Measurements from ENCODE around the gene PMCH.
"Not testable (repeated sequence)": the region's sequence is repeated elsewhere in the genome, so short reads cannot be mapped to it uniquely, and the experiment has no call there.

PMCH gene

GRCh38 chr12:102197789-102198188, at the start of gene PMCH:
TSS of gene PMCH (minus strand) at chr12:102197833. CDS start at chr12:102197770, 63 bp downstream.
- DNase-seq (ENCODE audit: low spot score), result peak; percentile 12

GRCh38 chr12:102240859-102241258, 43.2 kb upstream of the PMCH start:
- DNase-seq (ENCODE audit: low spot score), result not testable (repeated sequence)

GRCh38 chr12:102234599-102234998, 37.0 kb upstream of the PMCH start:
- no peak for DNase-seq (ENCODE audit: low spot score)

- no peak for DNase-seq (ENCODE audit: low spot score)
These were observed 34.8 kb upstream of the PMCH start for GRCh38 chr12:102232446-102232845.

GRCh38 chr12:102232036-102232435, 34.4 kb upstream of the PMCH start:
- no peak for DNase-seq (ENCODE audit: low spot score)

GRCh38 chr12:102227954-102228353, 30.3 kb upstream of the PMCH start:
- DNase-seq (ENCODE audit: low spot score), result no peak

- no peak for DNase-seq (ENCODE audit: low spot score)
These were observed 23.1 kb upstream of the PMCH start for GRCh38 chr12:102220736-102221135.

GRCh38 chr12:102215992-102216691, 18.5 kb upstream of the PMCH start:
- peak; percentile 51 for DNase-seq (ENCODE audit: low spot score)

GRCh38 chr12:102204025-102204424, 6.4 kb upstream of the PMCH start:
- DNase-seq (ENCODE audit: low spot score), result no peak

- DNase-seq (ENCODE audit: low spot score), result no peak
These were observed 4.9 kb upstream of the PMCH start for GRCh38 chr12:102202556-102202955.

GRCh38 chr12:102201436-102202061, 3.9 kb upstream of the PMCH start:
- no peak for DNase-seq (ENCODE audit: low spot score)

GRCh38 chr12:102195826-102196225, 1.8 kb downstream of the PMCH start:
- DNase-seq (ENCODE audit: low spot score), result no peak

- DNase-seq (ENCODE audit: low spot score), result no peak
These were observed 15.0 kb downstream of the PMCH start for GRCh38 chr12:102182635-102183034.

GRCh38 chr12:102174761-102175160, 22.9 kb downstream of the PMCH start:
- no peak for DNase-seq (ENCODE audit: low spot score)

GRCh38 chr12:102174117-102174516, 23.5 kb downstream of the PMCH start:
- no peak for DNase-seq (ENCODE audit: low spot score)

- DNase-seq (ENCODE audit: low spot score), result no peak
These were observed 25.2 kb downstream of the PMCH start for GRCh38 chr12:102172436-102172835.

- no peak for DNase-seq (ENCODE audit: low spot score)
These were observed 25.7 kb downstream of the PMCH start for GRCh38 chr12:102171951-102172350.

- DNase-seq (ENCODE audit: low spot score), result peak; percentile 21
These were observed 27.6 kb downstream of the PMCH start for GRCh38 chr12:102169922-102170621.

GRCh38 chr12:102167821-102168604, 29.6 kb downstream of the PMCH start:
- no peak for DNase-seq (ENCODE audit: low spot score)

GRCh38 chr12:102163383-102163782, 34.2 kb downstream of the PMCH start:
- no peak for DNase-seq (ENCODE audit: low spot score)

GRCh38 chr12:102155206-102155605, 42.4 kb downstream of the PMCH start:
- DNase-seq (ENCODE audit: low spot score), result not testable (repeated sequence)

GRCh38 chr12:102147062-102147587, 50.5 kb downstream of the PMCH start:
- not testable (repeated sequence) for DNase-seq (ENCODE audit: low spot score)
